GM19455 (cell line): ENCODE measurements around the gene FAM13A.

Source experiments
- ATAC-seq: cut with Tn5 transposase; IDR thresholded peaks from one replicate; pipeline ENCODE4 v1.9.1; 2021; ENCODE audit not compliant: unreplicated experiment

Gene FAM13A

GRCh38 chr4:88754796-88755195 lies 302.2 kb downstream of the FAM13A start:
- no peak for ATAC-seq

- no peak for ATAC-seq
These were observed 303.1 kb downstream of the FAM13A start for GRCh38 chr4:88753658-88754571.

GRCh38 chr4:88752754-88753153 lies 304.2 kb downstream of the FAM13A start:
- no peak for ATAC-seq

GRCh38 chr4:88752076-88752463 lies 304.9 kb downstream of the FAM13A start:
- no peak for ATAC-seq

DNA sequence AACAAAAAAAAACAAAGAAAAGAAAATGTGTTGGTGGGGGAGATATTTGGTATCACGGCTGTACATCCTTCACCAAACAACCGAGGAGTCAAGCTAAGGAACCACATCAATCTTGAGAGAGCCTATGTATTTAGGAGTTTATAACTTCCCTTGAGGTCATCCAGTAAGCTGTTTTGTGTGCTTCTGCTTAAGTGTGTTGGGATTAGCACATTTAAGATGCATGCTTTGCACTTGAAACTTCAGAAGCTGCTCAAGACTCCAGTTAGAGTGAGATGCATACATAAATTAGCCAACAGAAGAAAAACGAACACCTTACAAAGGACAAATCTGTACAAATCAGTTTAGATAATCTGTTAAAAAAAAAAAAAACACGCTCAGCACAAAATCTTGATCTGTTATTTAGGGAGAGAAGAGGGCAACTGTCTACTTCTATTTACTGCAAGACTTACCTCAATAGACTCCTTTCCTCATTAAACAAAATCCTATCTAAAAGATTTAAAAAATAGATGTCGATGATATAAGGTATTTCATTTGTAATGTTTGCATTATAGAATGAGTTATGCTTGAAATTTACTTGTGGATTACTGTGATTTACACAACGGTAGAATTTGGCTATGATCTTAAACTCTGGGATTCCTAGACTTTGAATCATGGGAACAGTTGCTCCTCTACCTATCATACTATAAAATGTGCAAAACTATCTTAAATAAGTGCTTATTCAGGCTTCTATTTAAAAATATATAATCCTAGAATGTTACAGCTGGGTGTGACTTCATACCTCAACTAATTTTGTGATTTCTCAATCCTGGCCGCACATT lies 305.5 kb downstream of the FAM13A start:
- no peak for ATAC-seq

DNA sequence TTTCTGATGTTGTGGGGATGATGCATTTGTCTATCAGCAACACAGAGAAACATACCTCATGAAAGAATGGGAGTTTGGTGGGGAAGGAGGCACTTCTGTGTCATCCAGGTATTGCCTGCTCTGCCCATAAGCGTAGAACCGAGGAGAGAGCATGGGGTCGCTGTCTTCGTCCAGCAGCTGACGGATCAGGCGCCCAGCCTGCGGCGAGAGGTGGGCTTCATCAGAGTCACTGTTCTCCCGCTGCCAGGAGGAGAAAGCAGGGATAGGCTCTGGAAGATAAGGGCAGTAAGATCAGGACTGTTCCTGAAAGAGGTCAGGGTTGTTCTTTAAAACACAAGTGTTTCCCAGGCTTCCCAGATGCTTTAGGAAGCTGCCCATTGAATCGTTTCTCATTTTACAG lies 306.6 kb downstream of the FAM13A start:
- no peak for ATAC-seq

DNA sequence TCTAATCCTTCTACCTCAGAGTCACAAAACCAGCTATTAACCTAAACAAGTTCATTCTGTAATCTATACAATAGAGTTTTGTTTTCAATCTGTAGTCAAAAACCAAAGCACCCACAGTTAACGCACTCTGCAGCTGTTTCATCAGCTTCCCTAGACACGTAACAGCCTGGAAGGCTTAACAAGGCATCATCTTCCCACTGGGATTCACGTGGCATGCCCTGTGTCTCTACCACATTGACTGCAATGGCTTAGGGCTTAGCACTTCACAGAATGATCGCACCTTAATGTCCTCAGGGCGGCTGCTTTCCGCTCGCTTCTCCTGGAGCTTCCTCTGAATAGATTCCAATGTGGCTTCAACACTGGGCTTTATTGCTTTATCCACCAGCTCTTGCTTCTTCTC lies 309.6 kb downstream of the FAM13A start:
- no peak for ATAC-seq

- no peak for ATAC-seq
These were observed 310.8 kb downstream of the FAM13A start for GRCh38 chr4:88746206-88746605.

DNA sequence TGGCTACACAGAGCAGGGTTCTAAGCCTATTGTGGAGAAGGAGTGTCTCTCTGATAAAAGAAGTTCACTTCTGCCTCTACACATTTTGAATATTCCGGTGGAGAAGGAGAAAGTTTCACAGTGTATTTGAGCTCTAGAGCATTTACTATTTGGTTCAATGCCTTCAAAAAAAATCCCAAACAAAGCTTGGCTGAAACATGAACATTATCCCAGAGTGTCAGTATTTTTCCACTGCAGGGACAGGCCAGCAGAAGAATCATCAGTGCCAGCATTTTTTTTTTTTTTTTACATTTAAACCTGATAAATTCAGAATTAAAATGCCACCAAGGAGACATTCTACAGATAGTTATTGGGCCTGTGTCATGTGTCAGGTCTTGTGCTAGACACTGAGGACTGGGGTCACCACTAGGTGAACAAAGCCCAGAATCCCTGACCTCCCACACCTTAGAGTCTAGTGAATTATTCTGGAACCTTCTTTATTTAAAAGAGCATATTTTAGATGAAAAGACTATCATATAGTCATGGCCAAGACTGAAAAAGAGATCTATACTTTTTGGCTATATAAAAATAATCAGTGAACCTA lies 311.3 kb downstream of the FAM13A start:
- ATAC-seq, result no peak

- ATAC-seq, result no peak
These were observed 311.8 kb downstream of the FAM13A start for GRCh38 chr4:88745175-88745574.

DNA sequence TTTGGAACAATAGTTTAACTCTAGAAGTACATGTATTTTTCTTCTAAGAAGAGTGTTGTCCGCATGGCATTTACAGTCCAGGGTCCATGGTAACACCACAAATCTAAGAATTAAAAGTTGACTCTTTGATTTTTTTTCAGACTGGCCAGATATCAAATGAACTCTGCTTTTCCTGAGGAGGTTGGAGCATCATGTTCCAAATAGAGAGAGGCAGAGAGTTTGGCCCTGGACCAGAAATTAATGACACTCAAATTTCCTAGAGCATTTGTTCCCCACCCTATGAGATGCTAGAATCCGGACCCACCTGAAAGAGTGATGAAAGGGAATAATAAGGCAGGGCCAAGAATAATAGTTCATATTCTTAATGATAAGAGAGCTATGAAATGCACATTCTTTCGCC lies 312.4 kb downstream of the FAM13A start:
- ATAC-seq, result no peak

DNA sequence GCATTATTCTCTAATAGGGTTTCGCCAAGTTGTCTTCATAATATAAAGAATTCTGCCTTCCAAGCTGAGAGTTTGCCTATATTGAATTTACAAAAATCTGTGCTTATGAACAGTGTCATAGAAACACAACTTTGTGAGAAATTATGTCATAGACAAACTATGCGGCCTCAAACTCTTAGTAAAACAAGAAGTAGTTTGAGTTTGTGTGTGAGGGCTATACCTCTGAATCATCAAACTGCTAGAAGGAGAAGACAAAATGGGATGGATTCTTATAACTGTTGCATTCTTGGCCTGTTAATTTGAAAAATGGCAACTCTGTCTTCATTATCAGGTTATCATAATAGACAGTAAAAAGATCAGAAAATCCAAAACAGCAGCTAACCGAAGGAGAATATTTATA lies 313.3 kb downstream of the FAM13A start:
- ATAC-seq, result no peak

GRCh38 chr4:88742561-88742960 lies 314.4 kb downstream of the FAM13A start:
- no peak for ATAC-seq

DNA sequence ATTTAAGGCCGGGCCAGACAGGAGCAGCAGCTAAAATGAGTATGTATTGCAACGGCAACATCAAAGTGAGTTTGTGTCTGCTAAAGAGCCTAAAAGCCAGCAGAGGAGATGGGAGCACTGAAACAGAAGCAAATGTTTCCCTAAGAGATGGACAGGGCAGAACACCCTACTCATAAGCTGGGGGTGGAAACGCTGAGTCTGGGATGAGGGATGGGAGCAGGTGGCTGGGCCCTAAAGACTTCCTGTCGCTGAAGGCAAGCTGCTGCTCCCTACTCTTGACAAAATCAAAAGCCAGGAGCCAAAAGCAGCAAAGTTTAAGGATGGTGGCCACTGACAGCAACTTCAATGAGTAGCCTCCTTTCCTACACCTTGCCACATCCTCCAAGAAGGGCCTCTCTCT lies 318.8 kb downstream of the FAM13A start:
- no peak for ATAC-seq

DNA sequence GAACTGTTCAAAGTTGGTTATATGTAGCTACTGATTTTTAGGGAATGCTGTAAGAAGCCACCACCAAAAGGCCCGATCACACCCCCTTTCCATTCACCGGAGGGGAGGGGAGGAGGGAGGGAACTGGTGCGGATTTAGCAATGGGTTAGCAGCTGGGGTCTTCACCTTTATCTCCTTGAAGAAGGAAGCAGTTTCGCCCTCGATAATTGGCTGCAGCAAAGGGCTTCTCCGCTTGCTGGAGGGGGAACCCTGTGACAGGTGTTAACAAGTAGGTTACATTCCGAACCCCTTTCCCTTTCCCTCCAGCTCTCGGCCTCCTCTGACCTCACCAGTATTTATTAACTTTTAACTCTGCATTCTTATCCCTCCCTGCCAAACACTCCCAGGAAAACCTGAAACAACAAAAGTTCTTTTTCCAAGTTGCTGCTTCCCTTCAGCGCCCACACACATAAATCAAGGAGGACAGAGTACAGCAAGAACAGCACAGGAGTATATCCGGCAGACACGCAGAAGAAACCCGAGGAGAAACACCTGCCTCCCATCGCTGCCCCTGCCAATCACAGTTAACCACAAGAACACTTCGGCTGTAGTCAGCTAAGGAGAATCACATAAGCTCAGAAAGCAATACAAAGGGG lies 319.6 kb downstream of the FAM13A start:
- no peak for ATAC-seq

DNA sequence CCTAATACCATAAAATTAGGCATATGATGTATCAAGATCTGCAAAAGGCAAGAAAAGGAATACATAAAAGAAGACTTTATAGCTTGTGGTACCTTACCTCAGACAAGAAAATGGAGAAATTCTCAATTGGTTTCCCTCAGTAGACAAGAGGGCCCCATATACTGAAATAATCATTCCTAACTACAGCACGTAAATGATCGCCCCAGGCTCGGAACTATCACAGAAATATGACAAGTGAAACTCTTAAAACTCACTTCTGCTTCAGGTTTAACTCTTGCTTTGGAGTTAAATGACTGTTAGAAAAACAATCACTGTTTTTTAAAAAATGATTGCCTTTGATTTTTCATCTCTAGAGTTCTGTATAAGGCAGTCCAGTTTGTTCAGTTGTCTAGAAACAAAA lies 320.7 kb downstream of the FAM13A start:
- ATAC-seq, result no peak

DNA sequence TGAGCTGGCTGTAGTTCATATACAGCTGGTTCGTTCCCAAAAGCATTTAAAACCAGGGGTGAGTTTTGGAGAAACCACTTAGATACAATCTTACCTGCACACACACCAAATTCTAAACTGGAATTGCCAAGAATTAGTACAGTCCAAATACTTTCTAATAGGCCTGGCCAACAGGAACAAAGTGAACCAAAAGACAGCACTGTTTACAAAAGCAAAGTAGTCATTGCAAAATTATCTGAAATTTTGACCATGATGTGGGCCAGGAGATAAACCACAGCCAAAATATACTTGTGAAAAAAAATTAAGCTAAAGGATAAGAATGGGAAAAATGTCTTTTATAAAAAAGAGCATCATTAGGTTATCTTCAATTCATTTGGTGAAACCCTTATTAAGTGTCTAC lies 321.4 kb downstream of the FAM13A start:
- ATAC-seq, result no peak

DNA sequence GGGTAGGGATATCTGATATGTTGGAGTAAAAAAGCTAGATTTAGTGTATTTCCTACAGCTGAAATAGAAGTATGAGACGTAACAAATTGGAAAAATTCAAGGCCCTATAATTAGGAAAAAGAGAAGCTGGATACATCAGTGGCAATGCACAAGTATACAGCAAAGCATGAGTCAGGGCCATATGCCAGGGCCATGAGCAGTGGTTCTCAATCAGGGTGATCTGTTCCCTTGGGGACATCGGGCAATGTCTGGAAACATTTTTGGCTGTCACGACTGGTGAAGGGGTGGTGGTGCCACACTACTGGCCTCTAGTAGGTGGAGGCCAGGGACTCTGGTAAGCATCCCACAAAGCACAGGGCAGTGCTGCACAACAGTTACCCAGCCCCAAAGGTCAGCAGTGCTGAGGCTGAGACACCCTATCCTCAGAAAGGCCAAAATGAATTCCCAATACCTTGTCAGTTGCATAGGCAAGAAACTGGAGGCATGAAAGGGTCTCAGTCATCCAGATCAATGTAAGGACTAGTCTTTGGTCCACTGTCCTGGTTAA lies 322.5 kb downstream of the FAM13A start:
- ATAC-seq, result no peak

GRCh38 chr4:88732714-88733368 lies 324.1 kb downstream of the FAM13A start:
- no peak for ATAC-seq

- no peak for ATAC-seq
These were observed 325.6 kb downstream of the FAM13A start for GRCh38 chr4:88731381-88731780.
